ENCODE results near the gene RABEP2. TPM values are rescaled to one million over a fixed set of nuclear protein-coding genes. Genes with fewer than 3 reads are reported as not detected.
"Not testable (repeated sequence)": the region's sequence is repeated elsewhere in the genome, so short reads cannot be mapped to it uniquely, and the experiment has no call there.

Gene RABEP2
- total RNA-seq, 1 donor from 2014 or later: 20.5 TPM

GRCh38 chr16:28886945-28887344 lies 38.1 kb downstream of the RABEP2 start:
- intact Hi-C loops (cut with micrococcal nuclease): no loop called here

GRCh38 chr16:28884045-28884444 lies 41.0 kb downstream of the RABEP2 start:
- Mint-ChIP-seq H3K27me3 (no peaks in the 10 kb centered on the region), H3K4me1 (peaks cover 13% of the 10 kb centered on the region), H3K36me3 (ENCODE audit: low read depth) (no peaks in the 10 kb centered on the region), H3K4me3 (no peak overlapping the region), H3K9me3 (no peaks in the 10 kb centered on the region), H3K27ac (no peak overlapping the region)
- intact Hi-C loops (cut with micrococcal nuclease): loop anchor here (5.0 kb wide), 1 partner anchor 43 kb away; the partner anchor contains the start of gene RABEP2
- DNase-seq: no peak

More at GRCh38 chr16:28886945-28887344, 38.1 kb downstream of the RABEP2 start:
- Mint-ChIP-seq H3K4me3 (no peak overlapping the region), H3K9me3 (no peaks in the 10 kb centered on the region), H3K36me3 (ENCODE audit: low read depth) (no peaks in the 10 kb centered on the region), H3K4me1 (no peaks in the 10 kb centered on the region), H3K27me3 (no peaks in the 10 kb centered on the region), H3K27ac (no peak overlapping the region)
- no peak for DNase-seq

- Mint-ChIP-seq H3K27me3 (no peaks in the 10 kb centered on the region), H3K9me3 (no peaks in the 10 kb centered on the region), H3K4me3 (no peak overlapping the region), H3K4me1 (peaks cover 18% of the 10 kb centered on the region), H3K27ac (no peak overlapping the region), H3K36me3 (ENCODE audit: low read depth) (no peaks in the 10 kb centered on the region)
- intact Hi-C loops (cut with micrococcal nuclease): loop anchor here (5.0 kb wide), 1 partner anchor 44 kb away; the partner anchor contains the start of gene RABEP2
- DNase-seq: no peak
These were observed 41.6 kb downstream of the RABEP2 start for GRCh38 chr16:28883221-28883996.

- Mint-ChIP-seq H3K4me1 (peaks cover 21% of the 10 kb centered on the region), H3K27ac (no peak overlapping the region), H3K27me3 (no peaks in the 10 kb centered on the region), H3K4me3 (no peak overlapping the region), H3K9me3 (no peaks in the 10 kb centered on the region), H3K36me3 (ENCODE audit: low read depth) (no peaks in the 10 kb centered on the region)
- no peak for DNase-seq
- intact Hi-C loops (cut with micrococcal nuclease): loop anchor here (5.0 kb wide), 1 partner anchor 45 kb away; the partner anchor contains the start of gene RABEP2
These were observed 42.4 kb downstream of the RABEP2 start for GRCh38 chr16:28882551-28883160.

- H3K9me3 Mint-ChIP-seq; H3K27ac Mint-ChIP-seq; DNase-seq; H3K36me3 Mint-ChIP-seq (ENCODE audit: low read depth); H3K27me3 Mint-ChIP-seq: not testable (repeated sequence)
- intact Hi-C loops (cut with micrococcal nuclease): loop anchor here (2.0 to 5.0 kb wide), 2 partner anchors 35 to 46 kb away; partner anchors contain the start of genes RABEP2 and TUFM
- peak overlapping the region; percentile 96 for H3K4me3 Mint-ChIP-seq
- H3K4me1 Mint-ChIP-seq: peaks cover 21% of the 10 kb centered on the region
These were observed 43.5 kb downstream of the RABEP2 start for GRCh38 chr16:28881565-28881964.

GRCh38 chr16:28880955-28881354 lies 44.1 kb downstream of the RABEP2 start:
- no peaks in the 10 kb centered on the region for H3K27me3 Mint-ChIP-seq
- no peaks in the 10 kb centered on the region for H3K9me3 Mint-ChIP-seq
- DNase-seq: no peak
- H3K4me1 Mint-ChIP-seq: peaks cover 21% of the 10 kb centered on the region
- H3K4me3 Mint-ChIP-seq: peak overlapping the region; percentile 96
- peak overlapping the region; percentile 7 for H3K27ac Mint-ChIP-seq
- no peaks in the 10 kb centered on the region for H3K36me3 Mint-ChIP-seq (ENCODE audit: low read depth)
- intact Hi-C loops (cut with micrococcal nuclease): loop anchor here (2.0 to 5.0 kb wide), 2 partner anchors 34 to 46 kb away; partner anchors contain the start of genes RABEP2 and TUFM

- Mint-ChIP-seq H3K9me3 (no peaks in the 10 kb centered on the region), H3K4me3 (peak overlapping the region; percentile 96), H3K27ac (peak overlapping the region; percentile 69), H3K4me1 (peaks cover 21% of the 10 kb centered on the region), H3K27me3 (no peaks in the 10 kb centered on the region), H3K36me3 (ENCODE audit: low read depth) (no peaks in the 10 kb centered on the region)
- no peak for DNase-seq
- intact Hi-C loops (cut with micrococcal nuclease): loop anchor here (2.0 to 5.0 kb wide), 2 partner anchors 34 to 47 kb away; partner anchors contain the start of genes RABEP2 and TUFM
These were observed 44.5 kb downstream of the RABEP2 start for GRCh38 chr16:28880589-28880915.

- Mint-ChIP-seq H3K9me3 (no peaks in the 10 kb centered on the region), H3K36me3 (ENCODE audit: low read depth) (no peaks in the 10 kb centered on the region), H3K27me3 (no peaks in the 10 kb centered on the region), H3K27ac (peak overlapping the region; percentile 81), H3K4me3 (peak overlapping the region; percentile 96), H3K4me1 (peaks cover 21% of the 10 kb centered on the region)
- DNase-seq: peak; percentile 95
- intact Hi-C loops (cut with micrococcal nuclease): loop anchor here (1.0 to 5.0 kb wide), 4 partner anchors 17 to 65 kb away; partner anchors contain the start of genes RABEP2, SH2B1 and TUFM
These were observed 45.0 kb downstream of the RABEP2 start for GRCh38 chr16:28879841-28880588.

- Mint-ChIP-seq H3K9me3 (no peaks in the 10 kb centered on the region), H3K4me1 (peaks cover 21% of the 10 kb centered on the region)
These were observed 45.7 kb downstream of the RABEP2 start for GRCh38 chr16:28879261-28879840.

GRCh38 chr16:28878083-28878926 lies 46.7 kb downstream of the RABEP2 start, which contains the start of gene ATP2A1:
Gene ATP2A1, plus strand, starts transcription at chr16:28878488. Its CDS starts 184 bp downstream, at chr16:28878672.
- intact Hi-C loops (cut with micrococcal nuclease): no loop called here
- peak within 1 kb of the TSS; percentile 81 for H3K27ac Mint-ChIP-seq
- H3K36me3 Mint-ChIP-seq (ENCODE audit: low read depth): peaks cover 3% of the 10 kb centered on the region

More at GRCh38 chr16:28879261-28879840, 45.7 kb downstream of the RABEP2 start:
- Mint-ChIP-seq H3K4me3 (peak overlapping the region; percentile 96), H3K27ac (peak overlapping the region; percentile 81), H3K27me3 (no peaks in the 10 kb centered on the region), H3K36me3 (ENCODE audit: low read depth) (no peaks in the 10 kb centered on the region)
- intact Hi-C loops (cut with micrococcal nuclease): loop anchor here (1.0 kb wide), 2 partner anchors 16 to 66 kb away; partner anchors contain the start of gene SH2B1
- no peak for DNase-seq

GRCh38 chr16:28877655-28878000 lies 47.4 kb downstream of the RABEP2 start:
- no peaks in the 10 kb centered on the region for H3K9me3 Mint-ChIP-seq
- no peaks in the 10 kb centered on the region for H3K27me3 Mint-ChIP-seq
- peak overlapping the region; percentile 3 for H3K27ac Mint-ChIP-seq
- H3K4me1 Mint-ChIP-seq: peaks cover 21% of the 10 kb centered on the region
- H3K36me3 Mint-ChIP-seq (ENCODE audit: low read depth): peaks cover 5% of the 10 kb centered on the region
- peak overlapping the region; percentile 96 for H3K4me3 Mint-ChIP-seq
- intact Hi-C loops (cut with micrococcal nuclease): no loop called here
- no peak for DNase-seq

More at GRCh38 chr16:28878083-28878926, 46.7 kb downstream of the RABEP2 start, which contains the start of gene ATP2A1:
- H3K4me1 Mint-ChIP-seq: peaks cover 21% of the 10 kb centered on the region
- no peaks in the 10 kb centered on the region for H3K27me3 Mint-ChIP-seq
- DNase-seq: no peak
- no peaks in the 10 kb centered on the region for H3K9me3 Mint-ChIP-seq
- peak within 1 kb of the TSS; percentile 96 for H3K4me3 Mint-ChIP-seq

GRCh38 chr16:28876973-28877654 lies 47.9 kb downstream of the RABEP2 start:
- peaks cover 21% of the 10 kb centered on the region for H3K4me1 Mint-ChIP-seq
- H3K36me3 Mint-ChIP-seq (ENCODE audit: low read depth): peaks cover 8% of the 10 kb centered on the region
- no peaks in the 10 kb centered on the region for H3K9me3 Mint-ChIP-seq
- no peak overlapping the region for H3K4me3 Mint-ChIP-seq
- peak overlapping the region; percentile 34 for H3K27ac Mint-ChIP-seq
- DNase-seq: no peak
- no peaks in the 10 kb centered on the region for H3K27me3 Mint-ChIP-seq
- intact Hi-C loops (cut with micrococcal nuclease): no loop called here
